ENCODE measurements around the gene SH3PXD2B. TPM values are rescaled to one million over a fixed set of nuclear protein-coding genes. Genes with fewer than 3 reads are reported as not detected.

SH3PXD2B gene
- total RNA-seq, 1 donor, result 0.52 TPM

GRCh38 chr5:172439785-172440477, 14.4 kb downstream of the SH3PXD2B start:
- Histone ChIP-seq H3K4me3 (ENCODE audit: low read length) (no peak overlapping the region), H3K4me1 (ENCODE audit: insufficient read depth, low read length) (peaks cover 4% of the 10 kb centered on the region), H3K9me3 (ENCODE audit: low read depth, low read length) (no peaks in the 10 kb centered on the region), H3K27me3 (ENCODE audit: insufficient read depth, low read length) (no peaks in the 10 kb centered on the region)

- Histone ChIP-seq H3K27me3 (ENCODE audit: insufficient read depth, low read length) (no peaks in the 10 kb centered on the region), H3K4me3 (ENCODE audit: low read length) (no peak overlapping the region), H3K9me3 (ENCODE audit: low read depth, low read length) (no peaks in the 10 kb centered on the region), H3K4me1 (ENCODE audit: insufficient read depth, low read length) (peaks cover under 1% of the 10 kb centered on the region)
Measured at GRCh38 chr5:172438319-172438668, 16.0 kb downstream of the SH3PXD2B start.

GRCh38 chr5:172437445-172438318, 16.6 kb downstream of the SH3PXD2B start:
- H3K4me3 ChIP-seq (ENCODE audit: low read length), result no peak overlapping the region
- H3K4me1 ChIP-seq (ENCODE audit: insufficient read depth, low read length), result no peaks in the 10 kb centered on the region
- no peaks in the 10 kb centered on the region for H3K27me3 ChIP-seq (ENCODE audit: insufficient read depth, low read length)
- no peaks in the 10 kb centered on the region for H3K9me3 ChIP-seq (ENCODE audit: low read depth, low read length)

GRCh38 chr5:172436879-172437369, 17.4 kb downstream of the SH3PXD2B start:
- no peaks in the 10 kb centered on the region for H3K4me1 ChIP-seq (ENCODE audit: insufficient read depth, low read length)
- no peaks in the 10 kb centered on the region for H3K27me3 ChIP-seq (ENCODE audit: insufficient read depth, low read length)
- no peaks in the 10 kb centered on the region for H3K9me3 ChIP-seq (ENCODE audit: low read depth, low read length)
- no peak overlapping the region for H3K4me3 ChIP-seq (ENCODE audit: low read length)

- Histone ChIP-seq H3K27me3 (ENCODE audit: insufficient read depth, low read length) (no peaks in the 10 kb centered on the region), H3K4me3 (ENCODE audit: low read length) (no peak overlapping the region), H3K4me1 (ENCODE audit: insufficient read depth, low read length) (no peaks in the 10 kb centered on the region), H3K9me3 (ENCODE audit: low read depth, low read length) (no peaks in the 10 kb centered on the region)
Measured at GRCh38 chr5:172436078-172436878, 18.0 kb downstream of the SH3PXD2B start.

- Histone ChIP-seq H3K9me3 (ENCODE audit: low read depth, low read length) (no peaks in the 10 kb centered on the region), H3K27me3 (ENCODE audit: insufficient read depth, low read length) (no peaks in the 10 kb centered on the region), H3K4me1 (ENCODE audit: insufficient read depth, low read length) (no peaks in the 10 kb centered on the region), H3K4me3 (ENCODE audit: low read length) (no peak overlapping the region)
Measured at GRCh38 chr5:172435362-172436077, 18.8 kb downstream of the SH3PXD2B start.

- H3K27me3 ChIP-seq (ENCODE audit: insufficient read depth, low read length), result no peaks in the 10 kb centered on the region
- H3K9me3 ChIP-seq (ENCODE audit: low read depth, low read length), result no peaks in the 10 kb centered on the region
- H3K4me1 ChIP-seq (ENCODE audit: insufficient read depth, low read length), result peaks cover 9% of the 10 kb centered on the region
- no peak overlapping the region for H3K4me3 ChIP-seq (ENCODE audit: low read length)
Measured at GRCh38 chr5:172434251-172434650, 20.1 kb downstream of the SH3PXD2B start.

GRCh38 chr5:172433513-172433912, 20.8 kb downstream of the SH3PXD2B start:
- Histone ChIP-seq H3K27me3 (ENCODE audit: insufficient read depth, low read length) (no peaks in the 10 kb centered on the region), H3K4me1 (ENCODE audit: insufficient read depth, low read length) (peaks cover 16% of the 10 kb centered on the region), H3K4me3 (ENCODE audit: low read length) (no peak overlapping the region), H3K9me3 (ENCODE audit: low read depth, low read length) (no peaks in the 10 kb centered on the region)

GRCh38 chr5:172433071-172433470, 21.3 kb downstream of the SH3PXD2B start:
- Histone ChIP-seq H3K27me3 (ENCODE audit: insufficient read depth, low read length) (no peaks in the 10 kb centered on the region), H3K9me3 (ENCODE audit: low read depth, low read length) (no peaks in the 10 kb centered on the region), H3K4me1 (ENCODE audit: insufficient read depth, low read length) (peaks cover 17% of the 10 kb centered on the region), H3K4me3 (ENCODE audit: low read length) (no peak overlapping the region)

- Histone ChIP-seq H3K9me3 (ENCODE audit: low read depth, low read length) (no peaks in the 10 kb centered on the region), H3K27me3 (ENCODE audit: insufficient read depth, low read length) (no peaks in the 10 kb centered on the region), H3K4me1 (ENCODE audit: insufficient read depth, low read length) (peaks cover 17% of the 10 kb centered on the region), H3K4me3 (ENCODE audit: low read length) (no peak overlapping the region)
Measured at GRCh38 chr5:172430354-172430753, 24.0 kb downstream of the SH3PXD2B start.

GRCh38 chr5:172429201-172429940, 25.0 kb downstream of the SH3PXD2B start:
- peaks cover 17% of the 10 kb centered on the region for H3K4me1 ChIP-seq (ENCODE audit: insufficient read depth, low read length)

GRCh38 chr5:172428224-172429166, 25.8 kb downstream of the SH3PXD2B start:
- no peaks in the 10 kb centered on the region for H3K9me3 ChIP-seq (ENCODE audit: low read depth, low read length)
- peaks cover 17% of the 10 kb centered on the region for H3K4me1 ChIP-seq (ENCODE audit: insufficient read depth, low read length)
- no peaks in the 10 kb centered on the region for H3K27me3 ChIP-seq (ENCODE audit: insufficient read depth, low read length)
- no peak overlapping the region for H3K4me3 ChIP-seq (ENCODE audit: low read length)

More at GRCh38 chr5:172429201-172429940, 25.0 kb downstream of the SH3PXD2B start:
- H3K27me3 ChIP-seq (ENCODE audit: insufficient read depth, low read length), result no peaks in the 10 kb centered on the region
- H3K4me3 ChIP-seq (ENCODE audit: low read length), result no peak overlapping the region
- no peaks in the 10 kb centered on the region for H3K9me3 ChIP-seq (ENCODE audit: low read depth, low read length)

GRCh38 chr5:172427202-172427601, 27.1 kb downstream of the SH3PXD2B start:
- Histone ChIP-seq H3K27me3 (ENCODE audit: insufficient read depth, low read length) (no peaks in the 10 kb centered on the region), H3K4me1 (ENCODE audit: insufficient read depth, low read length) (peaks cover 17% of the 10 kb centered on the region), H3K4me3 (ENCODE audit: low read length) (no peak overlapping the region), H3K9me3 (ENCODE audit: low read depth, low read length) (no peaks in the 10 kb centered on the region)

All from mononuclear cell (primary cell).